HUDEP-2 (cell line): ENCODE data around the gene DCUN1D1.
"Not testable (repeated sequence)": the region's sequence is repeated elsewhere in the genome, so short reads cannot be mapped to it uniquely, and the experiment has no call there.

Source experiments
- DNase-seq, 76 experiments: peaks; one replicate each; lab custom pipeline; 2025; ENCODE audit not compliant: unreplicated experiment in 76 of 76; lab: John Stamatoyannopoulos, UW

DCUN1D1 gene

GRCh38 chr3:182980204-182981037, at the start of gene DCUN1D1:
Gene DCUN1D1, minus strand, starts transcription at chr3:182980538. Its CDS starts 49 bp downstream, at chr3:182980489.
- peak in 72 of 76 experiments; percentile 21 to 84 (median 70) for DNase-seq

DNA sequence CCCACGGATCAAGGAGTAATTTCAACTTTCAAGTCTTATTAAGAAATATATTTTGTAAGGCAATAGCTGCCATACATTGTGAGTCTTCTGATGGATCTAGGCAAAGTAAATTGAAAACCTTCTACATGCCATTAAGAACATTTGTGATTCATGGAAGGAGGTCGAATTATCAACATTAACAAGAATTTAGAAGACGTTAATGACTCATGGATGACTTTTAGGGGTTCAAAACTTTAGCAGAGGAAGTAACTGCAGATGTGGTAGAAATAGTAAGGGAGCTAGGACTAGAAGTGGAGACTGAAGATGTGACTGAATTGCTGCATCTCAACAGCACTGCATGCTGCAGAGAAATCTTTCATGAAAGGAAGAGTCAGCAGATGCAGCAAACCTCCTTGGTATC, 48.1 kb upstream of the DCUN1D1 start:
- no peak for DNase-seq

GRCh38 chr3:183027276-183027675, 46.9 kb upstream of the DCUN1D1 start:
- no peak for DNase-seq

GRCh38 chr3:183022936-183023516, 42.7 kb upstream of the DCUN1D1 start:
- no peak for DNase-seq

DNA sequence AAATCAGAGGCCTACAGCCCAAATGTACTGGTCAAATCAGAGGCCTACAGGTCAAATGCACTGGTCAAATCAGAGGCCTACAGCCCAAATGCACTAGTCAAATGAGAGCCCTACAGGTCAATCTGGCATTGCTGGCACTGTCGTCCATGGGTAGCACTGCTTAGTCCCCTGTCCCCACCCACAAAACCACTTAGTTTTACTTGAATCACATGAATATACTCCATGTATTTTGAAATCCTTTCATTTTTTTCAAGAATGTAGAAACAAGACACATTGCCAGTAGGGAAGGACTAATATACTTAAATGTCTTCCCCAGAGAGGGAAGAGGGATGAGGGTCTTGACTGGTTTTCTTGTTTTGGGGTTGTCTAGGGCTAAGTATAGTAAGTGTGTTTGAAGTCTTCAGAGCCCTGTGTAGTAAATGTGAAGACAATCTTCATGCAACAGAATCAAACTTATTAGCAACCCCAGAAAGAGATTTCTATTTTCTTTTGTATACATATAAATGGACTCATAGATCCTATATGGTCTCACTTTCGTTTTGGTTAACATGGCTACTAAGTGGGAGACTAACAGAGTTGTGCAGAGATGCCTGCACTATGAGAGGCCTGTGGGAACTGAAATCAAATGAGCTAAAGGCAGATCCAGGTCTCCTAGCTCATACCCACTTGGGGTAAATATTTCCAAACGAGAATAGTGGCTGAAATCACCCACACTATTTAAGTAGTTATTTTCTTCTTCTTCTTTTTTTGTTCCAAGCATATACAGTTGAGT, 38.3 kb upstream of the DCUN1D1 start:
- no peak for DNase-seq

DNA sequence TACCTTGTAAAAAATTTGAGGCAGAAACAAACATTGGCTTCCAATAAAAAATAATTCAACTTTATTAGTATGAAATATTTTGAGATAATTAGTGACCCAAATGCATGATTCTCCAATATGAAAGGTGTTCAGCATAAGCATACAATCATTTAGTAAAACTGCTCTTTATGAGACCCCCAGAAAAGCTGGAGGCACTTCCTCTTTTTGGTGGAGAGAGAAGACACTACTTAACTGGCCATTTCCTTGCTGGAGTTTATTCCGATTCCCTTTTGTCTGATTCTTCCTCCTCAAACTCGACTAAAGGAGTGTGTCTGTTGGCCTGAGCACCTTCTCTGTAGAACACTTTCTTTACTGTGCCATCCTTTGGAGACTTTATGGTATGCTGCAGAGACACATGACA, 34.8 kb upstream of the DCUN1D1 start:
- DNase-seq = no peak

DNA sequence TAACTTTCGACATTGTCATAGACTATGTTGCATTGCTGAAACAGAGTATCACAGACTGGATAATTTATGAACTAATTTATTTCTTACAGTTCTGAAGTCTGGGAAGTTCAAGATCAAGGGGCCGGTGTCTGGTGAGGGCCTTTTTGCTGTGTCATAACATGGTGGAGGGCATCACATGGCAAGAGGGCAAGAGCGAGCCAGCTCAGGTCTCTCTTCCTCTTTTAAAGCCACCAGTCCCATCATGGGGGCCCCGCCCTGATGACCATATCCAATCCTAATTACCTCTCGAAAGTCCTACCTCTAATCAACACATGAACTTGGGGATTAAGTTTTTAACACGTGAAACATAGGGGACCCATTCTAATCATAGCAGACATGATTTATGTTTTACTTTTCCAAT, 33.5 kb upstream of the DCUN1D1 start:
- DNase-seq = peak in 3 of 76 experiments; percentile 3 to 8 (median 6)

- DNase-seq = no peak
These were observed 32.7 kb upstream of the DCUN1D1 start for GRCh38 chr3:183013074-183013473.

- no peak for DNase-seq
These were observed 28.5 kb upstream of the DCUN1D1 start for GRCh38 chr3:183008800-183009199.

DNA sequence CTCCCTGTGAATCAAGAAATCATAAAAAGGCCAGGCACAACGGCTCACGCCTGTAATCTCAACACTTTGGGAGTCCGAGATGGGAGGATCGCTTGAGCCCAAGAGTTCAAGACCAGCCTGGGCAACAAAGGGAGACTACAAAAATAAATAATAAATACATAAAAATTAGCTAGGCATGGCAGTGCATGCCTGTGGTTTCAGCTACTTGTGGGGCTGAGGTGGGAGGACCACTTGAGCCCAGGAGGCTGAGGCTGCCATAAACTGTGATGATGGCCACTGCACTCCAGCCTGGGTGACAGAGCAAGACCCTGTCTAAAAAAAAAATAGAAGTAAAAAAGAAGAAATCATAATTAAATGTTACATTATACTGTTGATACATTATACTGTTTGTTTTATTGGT, 28.0 kb upstream of the DCUN1D1 start:
- DNase-seq = no peak

DNA sequence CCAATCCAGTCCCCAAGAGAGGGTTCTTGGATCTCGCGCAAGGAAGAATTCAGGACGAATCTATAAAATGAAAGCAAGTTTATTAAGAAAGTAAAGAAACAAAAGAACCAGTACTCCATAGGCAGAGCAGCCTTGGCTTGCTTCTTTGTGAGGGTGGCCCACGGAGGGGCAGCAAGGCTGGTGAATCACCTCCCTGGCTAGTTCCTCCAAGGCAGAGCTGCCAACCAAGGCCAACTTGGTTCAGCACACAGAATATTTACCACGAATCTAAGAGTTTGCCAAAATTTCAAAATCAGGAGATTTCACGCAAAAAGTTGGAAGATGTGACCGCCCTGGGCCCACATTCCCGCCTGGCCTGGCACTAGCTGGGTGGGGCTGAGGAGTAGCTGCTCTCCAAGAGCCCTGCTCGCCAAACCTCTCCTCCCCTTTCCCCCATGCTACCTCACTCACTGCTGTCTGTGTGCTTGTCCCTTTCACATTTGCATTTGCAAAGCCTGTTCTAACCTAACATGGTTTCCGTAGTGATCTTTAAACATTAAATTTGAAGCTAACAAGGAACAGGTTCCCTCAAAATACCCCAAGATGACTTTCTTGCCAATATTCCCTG, 26.2 kb upstream of the DCUN1D1 start:
- no peak for DNase-seq

GRCh38 chr3:182999767-183000166, 19.4 kb upstream of the DCUN1D1 start:
- no peak for DNase-seq

DNA sequence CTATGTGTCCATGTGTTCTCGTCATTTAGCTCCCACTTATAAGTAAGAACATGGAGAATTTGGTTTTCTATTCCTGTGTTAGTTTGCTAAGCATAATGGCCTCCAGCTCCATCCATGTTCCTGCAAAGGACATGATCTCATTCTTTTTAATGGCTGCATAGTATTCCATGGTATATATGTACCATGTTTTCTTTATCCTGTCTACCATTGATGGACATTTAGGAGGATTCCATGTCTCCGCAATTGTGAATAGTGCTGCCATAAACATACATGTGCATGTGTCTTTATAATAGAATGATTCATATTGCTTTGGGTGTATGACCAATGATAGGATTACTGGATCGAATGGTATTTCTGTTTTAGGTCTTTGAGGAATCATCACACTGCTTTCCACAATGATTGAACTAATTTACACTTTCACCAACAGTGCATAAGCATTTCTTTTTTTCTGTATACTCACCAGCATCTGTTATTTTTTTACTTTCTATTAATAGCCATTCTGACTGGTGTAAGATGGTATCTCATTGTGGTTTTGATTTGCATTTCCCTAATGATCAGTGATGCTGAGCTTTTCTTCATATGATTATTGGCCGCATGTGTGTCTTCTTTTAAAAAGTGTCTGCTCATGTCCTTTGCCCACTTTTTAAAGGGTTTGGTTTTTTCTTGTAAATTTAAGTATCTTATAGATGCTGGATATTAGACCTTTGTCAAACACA, 13.3 kb upstream of the DCUN1D1 start:
- not testable (repeated sequence) for DNase-seq

DNA sequence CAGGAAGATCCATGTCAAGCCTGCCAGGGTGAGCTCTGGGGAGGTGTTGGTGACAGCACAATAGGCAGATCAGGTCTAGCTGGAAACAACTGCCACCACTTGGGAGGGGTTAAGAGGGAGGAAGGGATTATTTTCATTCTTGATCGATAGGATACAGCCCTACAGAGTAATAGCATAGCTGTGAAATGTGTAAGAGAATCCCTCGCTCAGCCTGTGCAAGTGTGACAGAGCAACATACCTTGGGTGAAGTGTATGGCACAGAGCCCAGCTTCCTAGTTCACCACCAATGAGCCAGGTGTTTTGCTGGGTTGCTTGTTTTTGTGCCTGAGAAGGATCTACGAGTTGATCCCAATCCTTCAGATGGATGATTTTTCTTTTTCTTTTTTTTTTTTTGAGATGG, 9.2 kb upstream of the DCUN1D1 start:
- DNase-seq = no peak

DNA sequence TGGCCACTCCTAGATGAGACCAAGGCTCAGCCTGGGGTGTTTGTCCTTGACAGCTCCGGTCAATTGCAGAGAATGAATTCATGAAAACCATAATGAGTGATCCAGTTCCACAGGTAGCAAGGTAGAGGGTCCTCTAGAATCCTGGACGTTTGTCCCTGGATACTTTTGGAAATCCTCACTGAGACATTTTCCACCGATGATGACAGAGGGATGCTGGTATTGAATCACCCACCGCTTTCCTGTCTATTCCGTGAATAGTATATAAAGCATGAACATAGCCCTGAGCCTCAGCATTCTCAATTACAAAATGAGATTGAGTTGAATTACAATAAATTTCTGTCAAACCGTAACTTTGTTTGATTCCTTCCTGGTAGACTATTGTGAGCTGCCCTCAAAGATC, 5.7 kb upstream of the DCUN1D1 start:
- DNase-seq = no peak

DNA sequence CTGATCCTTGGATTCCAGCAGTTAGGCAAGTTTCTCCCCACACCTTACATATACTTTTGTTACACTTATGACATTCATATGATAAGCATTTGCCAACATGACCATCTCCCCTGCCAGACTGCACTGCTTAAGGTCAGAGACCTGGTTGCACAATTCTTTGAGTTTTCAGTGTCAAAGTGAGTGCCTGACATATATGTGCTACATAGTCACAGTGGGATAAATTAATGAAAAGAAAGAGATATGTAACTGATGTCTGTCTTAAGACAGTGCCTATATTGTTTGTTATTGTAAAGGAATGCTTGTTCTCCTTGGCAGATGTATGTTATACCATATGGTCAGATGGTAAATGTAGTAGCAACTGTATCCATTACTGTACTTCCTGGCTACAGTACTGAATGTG, 3.5 kb upstream of the DCUN1D1 start:
- DNase-seq = peak in 6 of 76 experiments; percentile 10 to 39 (median 14)

- no peak for DNase-seq
These were observed 671 bp upstream of the DCUN1D1 start for GRCh38 chr3:182981038-182981380.

- peak in 19 of 76 experiments; percentile 1 to 46 (median 26) for DNase-seq
These were observed 605 bp downstream of the DCUN1D1 start for GRCh38 chr3:182979674-182980191.

DNA sequence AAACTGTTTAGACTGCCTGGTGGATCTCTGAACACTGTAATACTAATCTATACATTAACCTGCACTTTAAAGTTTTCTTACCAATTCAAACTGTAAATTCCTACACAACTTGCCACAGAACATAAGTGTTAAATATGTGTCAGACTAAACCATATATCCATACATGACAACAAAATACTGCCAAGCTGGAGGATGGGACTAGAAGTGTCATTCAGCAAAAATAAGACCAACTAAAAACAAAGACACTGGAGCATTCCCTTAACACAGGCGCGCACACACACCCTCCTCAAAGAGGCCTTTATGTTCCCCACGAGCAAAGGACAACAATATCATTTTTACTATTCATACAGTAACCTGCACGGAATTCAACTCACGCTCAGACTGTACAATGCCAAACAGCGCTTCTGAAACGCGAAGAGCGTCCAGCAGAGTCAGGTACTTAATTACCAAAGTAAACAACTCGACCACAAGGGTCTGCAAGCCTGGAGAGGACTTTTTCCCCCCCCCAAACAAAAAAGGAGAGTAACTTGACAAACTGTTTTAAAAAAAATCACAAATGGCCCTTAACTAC, 1.1 kb downstream of the DCUN1D1 start:
- DNase-seq = peak in 6 of 76 experiments; percentile 13 to 40 (median 30)

DNA sequence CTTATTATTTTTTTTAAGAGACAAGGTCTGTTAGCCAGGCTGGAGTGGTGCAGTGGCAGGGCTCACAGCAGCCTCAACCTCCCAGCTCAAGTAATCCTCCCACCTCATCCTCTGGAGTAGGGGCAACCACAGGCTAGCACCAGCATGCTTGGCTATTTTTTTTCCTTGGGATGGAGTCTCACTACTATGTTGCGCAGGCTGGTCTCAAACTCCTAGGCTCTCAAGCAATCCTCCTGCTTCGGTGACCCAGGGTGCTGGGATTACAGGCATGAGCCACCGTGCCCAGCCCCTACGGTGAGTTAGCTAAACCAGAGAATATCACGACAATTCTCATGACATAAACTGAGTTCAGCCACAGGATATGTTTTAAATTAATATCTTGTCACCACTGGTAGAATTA, 2.0 kb downstream of the DCUN1D1 start:
- peak in 6 of 76 experiments; percentile 6 to 14 (median 10) for DNase-seq
